Caco-2 (cell line): ENCODE measurements around the gene RC3H2. TPM values are rescaled to one million over a fixed set of nuclear protein-coding genes. Genes with fewer than 3 reads are reported as not detected.

Source experiments
- Bru-seq: library from RNA; stranded (reverse); fragments of 400-500 nt; gene quantifications from one replicate; lab custom pipeline; 2021; lab: Mats Ljungman, UMichigan
- BruChase-seq, 2 experiments: library from RNA; stranded (reverse); fragments of 400-500 nt; gene quantifications; one replicate each; lab custom pipeline; 2021; lab: Mats Ljungman, UMichigan
- BruUV-seq: library from RNA; stranded (reverse); fragments of 400-500 nt; replicated peaks from 2 replicates; lab custom pipeline; 2021; lab: Mats Ljungman, UMichigan
- CTCF ChIA-PET: fragments of 300-600 bp; sonication (Branson Sonifier 250); formaldehyde crosslinking; loops from one replicate; lab custom pipeline; 2022; ENCODE audit warnings: antibody characterized with exemption; lab: Charles Lee
- POLR2A ChIA-PET: fragments of 300-600 bp; sonication (Branson Sonifier 250); formaldehyde crosslinking; loops from one replicate; lab custom pipeline; 2022; ENCODE audit warnings: antibody characterized with exemption; lab: Charles Lee
- DNase-seq, 2 experiments: peaks; one replicate each; pipeline versions ENCODE4 v3.0.0 to v3.0.0-alpha.2; 2020 to 2022
- H3K27me3 ChIP-seq: replicated peaks from 2 replicates; pipeline ENCODE4 v1.6.0; 2011; ENCODE audit warnings: low read length; ENCODE audit not compliant: control insufficient read depth, insufficient read depth
- H3K36me3 ChIP-seq: 2 replicates; pipeline ENCODE4 v1.5.1; 2011; ENCODE audit warnings: low read length; ENCODE audit not compliant: control insufficient read depth, insufficient read depth
- H3K4me1 ChIP-seq: fragments of 250-450 bp; sonication (Bioruptor Pico); 2 replicates; pipeline ENCODE4 v1.5.1; 2020; ENCODE audit warnings: mild to moderate bottlenecking
- H3K4me3 ChIP-seq: 2 replicates; pipeline ENCODE4 v1.5.1; 2011; ENCODE audit warnings: low read depth, mild to moderate bottlenecking, control low read depth, low read length
- H3K9me3 ChIP-seq: fragments of 250-450 bp; sonication (Bioruptor Pico); 2 replicates; pipeline ENCODE4 v1.5.1; 2020; ENCODE audit warnings: mild to moderate bottlenecking, moderate library complexity
- H3K27ac Mint-ChIP-seq: one replicate; pipeline ENCODE4 v1.8.0; 2022; ENCODE audit warnings: mixed read lengths; ENCODE audit not compliant: unreplicated experiment
- H3K27me3 Mint-ChIP-seq: one replicate; pipeline ENCODE4 v1.8.0; 2022; ENCODE audit warnings: mixed read lengths; ENCODE audit not compliant: insufficient read depth, unreplicated experiment
- H3K36me3 Mint-ChIP-seq: one replicate; pipeline ENCODE4 v1.8.0; 2022; ENCODE audit warnings: mild to moderate bottlenecking, mixed read lengths; ENCODE audit not compliant: insufficient read depth, unreplicated experiment
- H3K4me1 Mint-ChIP-seq: one replicate; pipeline ENCODE4 v1.8.0; 2022; ENCODE audit warnings: low read depth, mixed read lengths; ENCODE audit not compliant: unreplicated experiment
- H3K4me3 Mint-ChIP-seq: one replicate; pipeline ENCODE4 v1.8.0; 2022; ENCODE audit warnings: mild to moderate bottlenecking, moderate library complexity, mixed read lengths; ENCODE audit not compliant: unreplicated experiment
- H3K9me3 Mint-ChIP-seq: one replicate; pipeline ENCODE4 v1.8.0; 2022; ENCODE audit warnings: mixed read lengths; ENCODE audit not compliant: unreplicated experiment
- intact Hi-C: fragments of 100-400 bp; cut with micrococcal nuclease; formaldehyde crosslinking; loops from one replicate; pipeline ENCODE4 v1.10.0; 2022; ENCODE audit not compliant: unreplicated experiment
- long read RNA-seq: library from polyadenylated mRNA; stranded (forward); transcript quantifications from one replicate; pipeline ENCODE4 v2.0.0, GENCODE V29; 2022
- total RNA-seq: library from RNA; stranded (reverse); gene quantifications from 2 replicates; pipeline ENCODE4 v1.2.3, GENCODE V29; 2022
- TF ChIP-seq, protein P1 (sequence below), 2 experiments: fragments of 200-600 bp in 1 of 2; IDR thresholded peaks; 1 replicate in 1 of 2; 2 replicates in 1 of 2; pipeline versions ENCODE4 v1.5.1 to v1.8.0; 2011 to 2022; ENCODE audit warnings: antibody characterized with exemption in 1 of 2, control low read depth in 1 of 2, inconsistent platforms in 1 of 2, low read depth in 1 of 2, low read length in 1 of 2, mild to moderate bottlenecking in 1 of 2, moderate library complexity in 1 of 2; ENCODE audit not compliant: insufficient read depth in 1 of 2, severe bottlenecking in 1 of 2, unreplicated experiment in 1 of 2

RC3H2 gene, protein sequence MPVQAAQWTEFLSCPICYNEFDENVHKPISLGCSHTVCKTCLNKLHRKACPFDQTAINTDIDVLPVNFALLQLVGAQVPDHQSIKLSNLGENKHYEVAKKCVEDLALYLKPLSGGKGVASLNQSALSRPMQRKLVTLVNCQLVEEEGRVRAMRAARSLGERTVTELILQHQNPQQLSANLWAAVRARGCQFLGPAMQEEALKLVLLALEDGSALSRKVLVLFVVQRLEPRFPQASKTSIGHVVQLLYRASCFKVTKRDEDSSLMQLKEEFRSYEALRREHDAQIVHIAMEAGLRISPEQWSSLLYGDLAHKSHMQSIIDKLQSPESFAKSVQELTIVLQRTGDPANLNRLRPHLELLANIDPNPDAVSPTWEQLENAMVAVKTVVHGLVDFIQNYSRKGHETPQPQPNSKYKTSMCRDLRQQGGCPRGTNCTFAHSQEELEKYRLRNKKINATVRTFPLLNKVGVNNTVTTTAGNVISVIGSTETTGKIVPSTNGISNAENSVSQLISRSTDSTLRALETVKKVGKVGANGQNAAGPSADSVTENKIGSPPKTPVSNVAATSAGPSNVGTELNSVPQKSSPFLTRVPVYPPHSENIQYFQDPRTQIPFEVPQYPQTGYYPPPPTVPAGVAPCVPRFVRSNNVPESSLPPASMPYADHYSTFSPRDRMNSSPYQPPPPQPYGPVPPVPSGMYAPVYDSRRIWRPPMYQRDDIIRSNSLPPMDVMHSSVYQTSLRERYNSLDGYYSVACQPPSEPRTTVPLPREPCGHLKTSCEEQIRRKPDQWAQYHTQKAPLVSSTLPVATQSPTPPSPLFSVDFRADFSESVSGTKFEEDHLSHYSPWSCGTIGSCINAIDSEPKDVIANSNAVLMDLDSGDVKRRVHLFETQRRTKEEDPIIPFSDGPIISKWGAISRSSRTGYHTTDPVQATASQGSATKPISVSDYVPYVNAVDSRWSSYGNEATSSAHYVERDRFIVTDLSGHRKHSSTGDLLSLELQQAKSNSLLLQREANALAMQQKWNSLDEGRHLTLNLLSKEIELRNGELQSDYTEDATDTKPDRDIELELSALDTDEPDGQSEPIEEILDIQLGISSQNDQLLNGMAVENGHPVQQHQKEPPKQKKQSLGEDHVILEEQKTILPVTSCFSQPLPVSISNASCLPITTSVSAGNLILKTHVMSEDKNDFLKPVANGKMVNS
- total RNA-seq = 53.8 and 55.5 TPM in 2 replicates
- Bru-seq, nascent RNA = percentile 91 among the genes with signal in this experiment
- BruChase-seq, experiment 1, labeled RNA remaining after a 2-hour chase = percentile 95 among the genes with signal in this experiment
- BruChase-seq, experiment 2, labeled RNA remaining after a 6-hour chase = percentile 93 among the genes with signal in this experiment
- long read RNA-seq, partial matches to known transcripts = 9 of 29 reads
- long read RNA-seq, other reads (novel, unspliced or antisense) = 11 of 29 reads

DNA sequence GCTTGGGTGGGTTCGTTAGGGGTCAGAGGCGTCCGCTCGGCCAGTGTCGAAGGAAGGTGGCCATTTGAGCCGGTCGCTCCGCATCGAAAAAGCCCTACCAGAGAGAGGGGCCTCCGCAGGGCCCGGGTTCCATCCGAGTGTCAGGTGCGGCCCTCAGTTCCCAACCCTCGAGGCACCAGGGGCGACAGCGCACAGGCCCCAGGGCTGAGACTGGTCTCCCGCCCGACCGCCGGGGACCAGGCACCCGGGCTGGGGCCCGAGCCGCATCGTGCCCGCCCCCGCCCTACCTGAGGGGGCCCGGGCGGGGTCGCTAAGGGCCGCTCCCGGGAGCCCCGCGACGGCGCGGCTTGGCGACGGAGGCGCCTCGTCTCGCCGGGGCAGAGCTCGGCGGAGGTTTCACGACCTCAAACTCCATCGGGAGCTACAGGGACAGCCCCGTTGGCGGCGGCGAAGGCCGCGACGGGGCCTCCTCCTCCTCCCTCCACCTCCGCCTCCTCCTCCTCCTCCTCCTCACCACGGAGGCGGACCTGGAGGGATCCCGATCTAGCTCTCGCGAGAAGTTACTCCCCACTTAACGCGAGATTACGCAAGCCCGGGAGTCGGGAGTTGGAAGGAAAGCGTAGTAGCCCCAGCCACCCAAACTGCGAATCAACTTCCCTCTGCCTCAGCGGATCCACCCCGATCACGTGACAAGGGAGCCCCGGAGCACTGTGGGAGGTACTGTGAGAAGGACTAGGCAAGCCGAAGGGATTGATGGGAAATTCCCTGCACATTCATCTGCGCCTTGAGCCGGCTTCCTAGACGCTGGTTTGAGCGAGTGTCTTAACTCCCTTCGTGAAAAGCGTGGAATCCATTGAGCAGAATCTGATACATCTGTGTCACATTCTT lies at the start of gene RC3H2:
TSS of gene RC3H2 (minus strand) at position 537 of the 888 bp plus-strand sequence. CDS start 7,850 bp downstream, outside the sequence.
- H3K9me3 ChIP-seq = no peaks in the 10 kb centered on the region
- H3K4me1 ChIP-seq = no peaks in the 10 kb centered on the region; the same call in 1 of the 2 replicates
- BruUV-seq = TSS peak; percentile 40
- H3K27me3 ChIP-seq = no peaks in the 10 kb centered on the region
- peaks cover 23% of the 10 kb centered on the region for H3K36me3 Mint-ChIP-seq
- no peaks in the 10 kb centered on the region for H3K27me3 Mint-ChIP-seq
- peak within 1 kb of the TSS; percentile 70 for H3K4me3 ChIP-seq
- peak within 1 kb of the TSS; percentile 90 for H3K27ac Mint-ChIP-seq
- no peaks in the 10 kb centered on the region for H3K36me3 ChIP-seq
- H3K9me3 Mint-ChIP-seq = no peaks in the 10 kb centered on the region
- DNase-seq = peak; percentile 99 to 100
- TF ChIP-seq, protein P1, sequence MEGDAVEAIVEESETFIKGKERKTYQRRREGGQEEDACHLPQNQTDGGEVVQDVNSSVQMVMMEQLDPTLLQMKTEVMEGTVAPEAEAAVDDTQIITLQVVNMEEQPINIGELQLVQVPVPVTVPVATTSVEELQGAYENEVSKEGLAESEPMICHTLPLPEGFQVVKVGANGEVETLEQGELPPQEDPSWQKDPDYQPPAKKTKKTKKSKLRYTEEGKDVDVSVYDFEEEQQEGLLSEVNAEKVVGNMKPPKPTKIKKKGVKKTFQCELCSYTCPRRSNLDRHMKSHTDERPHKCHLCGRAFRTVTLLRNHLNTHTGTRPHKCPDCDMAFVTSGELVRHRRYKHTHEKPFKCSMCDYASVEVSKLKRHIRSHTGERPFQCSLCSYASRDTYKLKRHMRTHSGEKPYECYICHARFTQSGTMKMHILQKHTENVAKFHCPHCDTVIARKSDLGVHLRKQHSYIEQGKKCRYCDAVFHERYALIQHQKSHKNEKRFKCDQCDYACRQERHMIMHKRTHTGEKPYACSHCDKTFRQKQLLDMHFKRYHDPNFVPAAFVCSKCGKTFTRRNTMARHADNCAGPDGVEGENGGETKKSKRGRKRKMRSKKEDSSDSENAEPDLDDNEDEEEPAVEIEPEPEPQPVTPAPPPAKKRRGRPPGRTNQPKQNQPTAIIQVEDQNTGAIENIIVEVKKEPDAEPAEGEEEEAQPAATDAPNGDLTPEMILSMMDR (IDR thresholded peaks at IDR 0.05; ENCODE audit: insufficient read depth in 1 of 2, low read depth in 1 of 2, low read length in 1 of 2, severe bottlenecking in 1 of 2, unreplicated experiment in 1 of 2) = no peak
- no peaks in the 10 kb centered on the region for H3K4me1 Mint-ChIP-seq
- H3K4me3 Mint-ChIP-seq = peak within 1 kb of the TSS; percentile 86
- CTCF ChIA-PET = no interaction called here
- intact Hi-C loops = loop anchor here (1.0 to 2.0 kb wide), 4 partner anchors 8 to 86 kb away; partner anchors contain the start of genes ZBTB26 and ZBTB6
- POLR2A ChIA-PET = interaction anchor here (0.6 to 1.1 kb wide), 7 partner anchors 9 to 195 kb away, joined by 3 to 19 read pairs (median 3); partner anchors contain the start of genes RABGAP1 and ZBTB26

DNA sequence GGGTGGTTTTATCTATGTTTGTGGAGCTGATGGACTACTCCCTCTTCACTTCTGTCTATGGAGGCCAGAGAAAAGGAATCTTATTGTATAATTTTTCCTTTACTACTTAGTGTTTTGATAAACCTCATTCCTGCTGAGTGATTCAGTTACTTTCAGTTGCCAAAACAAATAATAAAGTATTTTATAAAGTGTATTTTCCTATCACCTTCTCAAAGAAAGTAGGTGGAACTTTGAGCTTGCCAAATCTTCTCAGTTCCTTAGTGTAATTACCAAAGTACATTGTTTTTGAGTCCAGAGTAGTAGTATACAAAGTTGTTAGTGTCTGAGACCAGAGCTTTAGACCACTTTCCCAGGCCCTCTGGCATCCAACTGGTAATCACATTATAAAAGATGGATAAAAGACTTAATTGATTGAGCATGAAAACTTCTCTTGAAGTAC lies 49.1 kb upstream of the RC3H2 start:
- Histone ChIP-seq H3K36me3 (peaks cover 1% of the 10 kb centered on the region), H3K4me3 (no peak overlapping the region), H3K4me1 (no peaks in the 10 kb centered on the region), H3K27me3 (no peaks in the 10 kb centered on the region), H3K9me3 (no peaks in the 10 kb centered on the region)
- Mint-ChIP-seq H3K27ac (no peak overlapping the region), H3K36me3 (peaks cover 25% of the 10 kb centered on the region), H3K4me3 (no peak overlapping the region), H3K9me3 (no peaks in the 10 kb centered on the region), H3K4me1 (peaks cover 26% of the 10 kb centered on the region), H3K27me3 (no peaks in the 10 kb centered on the region)
- no TSS peak for BruUV-seq
- no peak for DNase-seq
- TF ChIP-seq, protein P1 (IDR thresholded peaks at IDR 0.05; ENCODE audit: insufficient read depth in 1 of 2, low read depth in 1 of 2, low read length in 1 of 2, severe bottlenecking in 1 of 2, unreplicated experiment in 1 of 2) = no peak
- POLR2A ChIA-PET = interaction anchor here (0.6 kb wide), 1 partner anchor 37 kb away, joined by 3 read pairs; no protein-coding TSS in a partner anchor
- intact Hi-C loops = no loop called here
- CTCF ChIA-PET = no interaction called here
